Uterus (tissue), 2 donors: ENCODE measurements around the gene NXPH4.

ENCODE experiments used
- POLR2A ChIP-seq, 2 donors: fragments of 450-650 bp; IDR thresholded peaks; one replicate each; pipeline ENCODE4 v1.6.1; 2016; ENCODE audit warnings: antibody characterized with exemption in 2 of 2, mild to moderate bottlenecking in 1 of 2, moderate library complexity in 1 of 2
- TF ChIP-seq, protein P1 (sequence below), 4 experiments: fragments of 200-600 bp in 2 of 4; fragments of 450-650 bp in 2 of 4; sonication (generic) in 2 of 4; IDR thresholded peaks; one replicate each; pipeline ENCODE4 v1.5.1; 2016 to 2019; ENCODE audit warnings: antibody characterized with exemption in 4 of 4, mild to moderate bottlenecking in 2 of 4, moderate library complexity in 1 of 4

DNA sequence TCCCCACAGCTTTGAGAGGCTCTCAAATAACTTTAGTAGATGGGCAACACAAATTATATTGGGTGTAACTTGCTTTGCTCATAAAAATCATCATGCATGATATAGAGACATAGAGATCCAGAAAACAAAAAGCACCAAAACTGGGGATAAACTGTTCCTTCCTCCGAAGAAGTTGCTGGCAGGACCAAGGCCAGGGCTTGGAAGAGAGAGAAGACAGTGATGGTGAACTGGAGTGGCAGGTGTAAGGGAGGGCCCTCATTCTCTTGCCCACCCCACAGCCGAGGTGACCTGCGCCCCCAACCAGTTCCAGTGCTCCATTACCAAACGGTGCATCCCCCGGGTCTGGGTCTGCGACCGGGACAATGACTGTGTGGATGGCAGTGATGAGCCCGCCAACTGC lies 15.4 kb upstream of the NXPH4 start:
- TF ChIP-seq, protein P1, sequence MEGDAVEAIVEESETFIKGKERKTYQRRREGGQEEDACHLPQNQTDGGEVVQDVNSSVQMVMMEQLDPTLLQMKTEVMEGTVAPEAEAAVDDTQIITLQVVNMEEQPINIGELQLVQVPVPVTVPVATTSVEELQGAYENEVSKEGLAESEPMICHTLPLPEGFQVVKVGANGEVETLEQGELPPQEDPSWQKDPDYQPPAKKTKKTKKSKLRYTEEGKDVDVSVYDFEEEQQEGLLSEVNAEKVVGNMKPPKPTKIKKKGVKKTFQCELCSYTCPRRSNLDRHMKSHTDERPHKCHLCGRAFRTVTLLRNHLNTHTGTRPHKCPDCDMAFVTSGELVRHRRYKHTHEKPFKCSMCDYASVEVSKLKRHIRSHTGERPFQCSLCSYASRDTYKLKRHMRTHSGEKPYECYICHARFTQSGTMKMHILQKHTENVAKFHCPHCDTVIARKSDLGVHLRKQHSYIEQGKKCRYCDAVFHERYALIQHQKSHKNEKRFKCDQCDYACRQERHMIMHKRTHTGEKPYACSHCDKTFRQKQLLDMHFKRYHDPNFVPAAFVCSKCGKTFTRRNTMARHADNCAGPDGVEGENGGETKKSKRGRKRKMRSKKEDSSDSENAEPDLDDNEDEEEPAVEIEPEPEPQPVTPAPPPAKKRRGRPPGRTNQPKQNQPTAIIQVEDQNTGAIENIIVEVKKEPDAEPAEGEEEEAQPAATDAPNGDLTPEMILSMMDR (IDR thresholded peaks at IDR 0.05): no peak
- TF ChIP-seq POLR2A (IDR thresholded peaks at IDR 0.05): no peak
